Endothelial cell (in vitro differentiated cells): ENCODE results near the gene TENM4. TPM values are rescaled to one million over a fixed set of nuclear protein-coding genes. Genes with fewer than 3 reads are reported as not detected.

ENCODE experiments used
- DNase-seq: peaks from one replicate; pipeline ENCODE4 v3.0.0; 2021; ENCODE audit warnings: low spot score
- H3K27ac Mint-ChIP-seq: one replicate; pipeline ENCODE4 v1.8.0; 2021; ENCODE audit warnings: mixed read lengths, inconsistent platforms; ENCODE audit not compliant: unreplicated experiment
- H3K27me3 Mint-ChIP-seq: one replicate; pipeline ENCODE4 v1.8.0; 2021; ENCODE audit warnings: mild to moderate bottlenecking, moderate library complexity, mixed read lengths, inconsistent platforms; ENCODE audit not compliant: unreplicated experiment
- H3K36me3 Mint-ChIP-seq: one replicate; pipeline ENCODE4 v1.8.0; 2021; ENCODE audit warnings: mild to moderate bottlenecking, low read depth, mixed read lengths, inconsistent platforms; ENCODE audit not compliant: unreplicated experiment
- H3K4me1 Mint-ChIP-seq: one replicate; pipeline ENCODE4 v1.8.0; 2021; ENCODE audit warnings: mild to moderate bottlenecking, mixed read lengths, inconsistent platforms; ENCODE audit not compliant: unreplicated experiment
- H3K4me3 Mint-ChIP-seq: one replicate; pipeline ENCODE4 v1.8.0; 2021; ENCODE audit warnings: mild to moderate bottlenecking, mixed read lengths, inconsistent platforms; ENCODE audit not compliant: unreplicated experiment
- H3K9me3 Mint-ChIP-seq: one replicate; pipeline ENCODE4 v1.8.0; 2021; ENCODE audit warnings: mixed read lengths, inconsistent platforms; ENCODE audit not compliant: unreplicated experiment
- total RNA-seq: library from RNA; stranded (reverse); fragmentation: NEBNext Ultra II Directional; extraction: Animal tissue kit (Norgen Biotek cat#: 25700); gene quantifications from one replicate; pipeline ENCODE4 v1.2.1, GENCODE V29; 2021; ENCODE audit not compliant: unreplicated experiment
- TF ChIP-seq, protein P1 (sequence below): fragments of 200-600 bp; sonication (generic); IDR thresholded peaks from one replicate; pipeline ENCODE4 v1.5.0; 2021; ENCODE audit warnings: antibody characterized with exemption; ENCODE audit not compliant: unreplicated experiment

The TENM4 gene
- total RNA-seq, 1 donor from 2014 or later = 1.8 TPM

- H3K27me3 Mint-ChIP-seq = no peaks in the 10 kb centered on the region
- TF ChIP-seq, protein P1, sequence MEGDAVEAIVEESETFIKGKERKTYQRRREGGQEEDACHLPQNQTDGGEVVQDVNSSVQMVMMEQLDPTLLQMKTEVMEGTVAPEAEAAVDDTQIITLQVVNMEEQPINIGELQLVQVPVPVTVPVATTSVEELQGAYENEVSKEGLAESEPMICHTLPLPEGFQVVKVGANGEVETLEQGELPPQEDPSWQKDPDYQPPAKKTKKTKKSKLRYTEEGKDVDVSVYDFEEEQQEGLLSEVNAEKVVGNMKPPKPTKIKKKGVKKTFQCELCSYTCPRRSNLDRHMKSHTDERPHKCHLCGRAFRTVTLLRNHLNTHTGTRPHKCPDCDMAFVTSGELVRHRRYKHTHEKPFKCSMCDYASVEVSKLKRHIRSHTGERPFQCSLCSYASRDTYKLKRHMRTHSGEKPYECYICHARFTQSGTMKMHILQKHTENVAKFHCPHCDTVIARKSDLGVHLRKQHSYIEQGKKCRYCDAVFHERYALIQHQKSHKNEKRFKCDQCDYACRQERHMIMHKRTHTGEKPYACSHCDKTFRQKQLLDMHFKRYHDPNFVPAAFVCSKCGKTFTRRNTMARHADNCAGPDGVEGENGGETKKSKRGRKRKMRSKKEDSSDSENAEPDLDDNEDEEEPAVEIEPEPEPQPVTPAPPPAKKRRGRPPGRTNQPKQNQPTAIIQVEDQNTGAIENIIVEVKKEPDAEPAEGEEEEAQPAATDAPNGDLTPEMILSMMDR = no peak
- no peaks in the 10 kb centered on the region for H3K36me3 Mint-ChIP-seq
- no peaks in the 10 kb centered on the region for H3K9me3 Mint-ChIP-seq
- DNase-seq = no peak
- peaks cover 15% of the 10 kb centered on the region for H3K4me1 Mint-ChIP-seq
- H3K4me3 Mint-ChIP-seq = no peak overlapping the region
- no peak overlapping the region for H3K27ac Mint-ChIP-seq
Observed at GRCh38 chr11:79086056-79086455, 354.8 kb downstream of the TENM4 start.

DNA sequence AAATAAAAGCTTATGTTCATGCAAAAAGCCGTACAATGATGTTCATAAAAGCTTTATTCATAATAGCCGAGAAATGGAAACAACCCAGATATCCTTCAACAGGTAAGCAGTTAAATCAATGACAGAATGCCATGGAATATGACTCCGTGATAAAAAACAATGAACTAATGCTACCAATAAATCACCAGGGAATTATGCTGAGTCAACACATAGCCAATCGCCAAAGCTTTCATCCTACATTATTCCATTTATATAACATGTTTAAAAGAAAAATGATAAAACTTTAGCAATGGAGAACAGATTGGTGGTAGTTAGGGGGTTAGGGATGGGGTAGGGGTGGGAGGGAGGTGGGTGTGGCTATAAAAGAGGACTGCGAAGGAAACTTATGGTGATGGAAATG lies 356.4 kb downstream of the TENM4 start:
- no peaks in the 10 kb centered on the region for H3K36me3 Mint-ChIP-seq
- no peaks in the 10 kb centered on the region for H3K27me3 Mint-ChIP-seq

GRCh38 chr11:79083352-79083751 lies 357.5 kb downstream of the TENM4 start:
- Mint-ChIP-seq H3K9me3 (no peaks in the 10 kb centered on the region), H3K4me1 (peaks cover 13% of the 10 kb centered on the region), H3K27me3 (no peaks in the 10 kb centered on the region), H3K4me3 (no peak overlapping the region), H3K27ac (no peak overlapping the region), H3K36me3 (no peaks in the 10 kb centered on the region)
- TF ChIP-seq, protein P1 = no peak
- DNase-seq = no peak

More for the DNA sequence above, 356.4 kb downstream of the TENM4 start:
- no peak overlapping the region for H3K4me3 Mint-ChIP-seq
- TF ChIP-seq, protein P1 = no peak
- H3K9me3 Mint-ChIP-seq = no peaks in the 10 kb centered on the region
- H3K4me1 Mint-ChIP-seq = peaks cover 16% of the 10 kb centered on the region
- no peak overlapping the region for H3K27ac Mint-ChIP-seq
- DNase-seq = no peak

DNA sequence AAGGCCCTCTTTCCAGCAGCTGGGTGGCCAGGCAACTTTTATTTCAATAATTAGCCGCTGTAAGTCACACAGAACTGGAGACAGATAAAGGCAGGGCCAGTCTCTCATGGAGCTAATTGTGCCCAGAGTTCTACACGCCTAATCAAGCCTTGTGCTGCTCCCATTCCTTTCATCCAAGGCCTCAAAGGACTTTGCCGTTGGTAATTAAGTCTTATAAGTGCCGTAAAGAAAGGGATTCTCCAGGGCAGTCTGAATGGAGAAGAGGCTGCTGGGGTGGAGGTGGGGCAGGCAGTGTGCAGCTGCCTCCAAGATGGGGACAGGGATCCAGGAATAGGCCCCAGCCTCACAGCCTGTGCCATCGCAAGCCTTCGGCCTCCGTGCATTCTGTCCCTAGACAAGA lies 357.9 kb downstream of the TENM4 start:
- DNase-seq = no peak
- Mint-ChIP-seq H3K4me3 (no peak overlapping the region), H3K27ac (no peak overlapping the region), H3K36me3 (no peaks in the 10 kb centered on the region), H3K9me3 (no peaks in the 10 kb centered on the region), H3K27me3 (no peaks in the 10 kb centered on the region), H3K4me1 (peaks cover 13% of the 10 kb centered on the region)
- TF ChIP-seq, protein P1 = no peak

DNA sequence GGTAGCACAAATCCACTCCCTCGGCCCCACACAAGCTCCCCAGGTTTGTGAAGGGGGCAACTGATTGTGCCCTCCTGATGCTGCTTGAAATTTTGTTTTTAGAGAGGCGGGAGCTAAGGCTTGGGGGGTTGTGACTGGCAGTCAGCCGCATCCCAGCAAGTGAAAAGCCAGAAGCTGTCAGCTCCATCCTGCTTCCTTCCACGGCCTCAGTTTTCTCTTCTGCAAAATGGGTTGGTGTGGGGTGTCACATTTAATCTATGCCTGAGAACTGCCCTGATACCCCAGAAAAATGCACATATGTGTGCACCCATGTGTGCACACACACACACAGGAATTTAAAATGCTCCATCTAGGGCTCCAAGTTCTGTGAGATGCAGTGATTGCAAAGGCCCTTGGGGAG lies 358.6 kb downstream of the TENM4 start:
- no peaks in the 10 kb centered on the region for H3K36me3 Mint-ChIP-seq
- no peaks in the 10 kb centered on the region for H3K9me3 Mint-ChIP-seq
- H3K4me1 Mint-ChIP-seq = peaks cover 10% of the 10 kb centered on the region
- H3K4me3 Mint-ChIP-seq = no peak overlapping the region
- TF ChIP-seq, protein P1 = no peak
- DNase-seq = no peak
- H3K27ac Mint-ChIP-seq = no peak overlapping the region
- H3K27me3 Mint-ChIP-seq = no peaks in the 10 kb centered on the region
